Heart right ventricle (tissue), 16 donors: ENCODE data around the gene NLRC5. TPM values are rescaled to one million over a fixed set of nuclear protein-coding genes. Genes with fewer than 3 reads are reported as not detected.

Experiments
- ATAC-seq, 8 donors: fragments of 200-7000 bp; cut with Tn5 transposase; one replicate each; pipeline ENCODE4 v1.9.1; 2020; ENCODE audit warnings: mild to moderate bottlenecking in 8 of 8, moderate library complexity in 8 of 8, moderate number of reproducible peaks in 1 of 8
- DNase-seq, 2 donors: peaks; one replicate each; pipeline ENCODE4 v3.0.0-alpha.2; 2020
- H3K27ac ChIP-seq, 10 donors: fragments of 200-600 bp; sonication (generic) in 2 of 10; one replicate each; pipeline versions ENCODE4 v1.5.0 to v1.8.0; 2020 to 2022; ENCODE audit warnings: mild to moderate bottlenecking in 3 of 10
- H3K27me3 ChIP-seq, 7 donors: fragments of 200-600 bp; one replicate each; pipeline ENCODE4 v1.8.0; 2021 to 2022; ENCODE audit warnings: mild to moderate bottlenecking in 2 of 7
- H3K36me3 ChIP-seq, 9 donors: fragments of 200-600 bp; sonication (generic) in 1 of 9; one replicate each; pipeline versions ENCODE4 v1.5.0 to v1.8.0; 2020 to 2022; ENCODE audit warnings: mild to moderate bottlenecking in 2 of 9
- H3K4me1 ChIP-seq, 9 donors: fragments of 200-600 bp; sonication (generic) in 1 of 9; one replicate each; pipeline versions ENCODE4 v1.5.0 to v1.8.0; 2020 to 2022; ENCODE audit warnings: mild to moderate bottlenecking in 4 of 9
- H3K4me3 ChIP-seq, 10 donors: fragments of 200-600 bp; sonication (generic) in 2 of 10; one replicate each; pipeline versions ENCODE4 v1.5.0 to v1.8.0; 2020 to 2022; ENCODE audit warnings: mild to moderate bottlenecking in 7 of 10, moderate library complexity in 2 of 10
- H3K9me3 ChIP-seq, 11 donors: fragments of 200-600 bp in 10 of 11; sonication (generic) in 2 of 11; one replicate each; pipeline versions ENCODE4 v1.5.0 to v1.8.0; 2013 to 2022; ENCODE audit warnings: mild to moderate bottlenecking in 2 of 11, control low read depth in 1 of 11, moderate library complexity in 1 of 11
- CTCF ChIP-seq, 9 donors: fragments of 200-600 bp; sonication (generic) in 2 of 9; IDR thresholded peaks; one replicate each; pipeline versions ENCODE4 v1.5.0 to v1.8.0; 2021 to 2022; ENCODE audit warnings: antibody characterized with exemption in 9 of 9, mild to moderate bottlenecking in 5 of 9, moderate library complexity in 1 of 9
- WGBS, 2 donors: extraction: QIAGEN DNeasy Blood & Tissue Kit; methylation state at CpG; one replicate each; pipeline ENCODE4 v1.1.7; 2013; ENCODE audit warnings: inconsistent platforms in 1 of 2; 5-methylcytosine and 5-hydroxymethylcytosine counted together
- intact Hi-C, 10 donors: fragments of 100-400 bp; cut with DNase I; formaldehyde crosslinking; loops; one replicate each; pipeline versions ENCODE4 v1.11.1 to v1.14.2; 2022
- polyA plus RNA-seq, 2 donors: library from polyadenylated mRNA; stranded (reverse); fragments of 200-250 nt; gene quantifications; one replicate each; pipeline ENCODE4 v1.2.3, GENCODE V29; 2013
- total RNA-seq, 10 donors: library from RNA; stranded (reverse); fragmentation: NEBNext Ultra II Directional in 3 of 10; extraction: Animal tissue kit (Norgen Biotek cat#: 25700) in 3 of 10; gene quantifications; one replicate each; pipeline versions ENCODE4 v1.2.1 to v1.2.4, GENCODE V29; 2021 to 2023
- donor health status: Arrhythmogenic right ventricular cardiomyopathy.
- donor health status: ischemic (EF 13 %, LVEDD 7.1; RV severe dilation, severe dysfunction).
- donor health status: healthy with polysubstance abuse.
- donor health status: DM: no; HTN: yes; CAD: no.
- donor health status: DM: no; HTN: no; CAD: no.
- donor health status: ischemic (EF 25% LVEDD 6.9; RV normal size, moderate dysfunction).
- donor health status: ischemic (EF 25% LVEDD 5.7; RV mildly dilated, moderate dysfunction).
- donor health status: healthy.
- donor health status: DM: yes; HTN: yes; CAD: no.
- donor health status: Ischemic cardiomyopathy.
- donor health status: ischemic (EF 35%, LVEDD 5.7; RV mildly dilated, moderate dysfunction).
- donor health status: nonischemic (EF 11% LVEDD 7.7; RV severe dilation, severe dysfunction).
- donor health status: DM: yes; HTN: yes; CAD: no.
- donor health status: PGD.
- donor health status: ischemic (EF 29% LVEDD 5.4; RV normal size, mild dysfunction).
- donor health status: nonischemic (EF 23%, LVEDD 6.1; RV moderate dilation, normal function).

The NLRC5 gene
- total and polyA plus RNA-seq, 12 donors = 6.2 to 49.6 (median 13.5) TPM

- H3K36me3 ChIP-seq = no peaks in the 10 kb centered on the region
- no peak overlapping the region for H3K4me3 ChIP-seq
- H3K4me1 ChIP-seq = peaks cover 0 to 46% (median 29%) of the 10 kb centered on the region in 9 donors
- H3K27ac ChIP-seq = no peak overlapping the region
- DNase-seq = no peak
- no peaks in the 10 kb centered on the region for H3K27me3 ChIP-seq
- no peak for TF ChIP-seq CTCF (IDR thresholded peaks at IDR 0.05)
- intact Hi-C loops = loop anchor here in 1 of 10 donors (10.0 kb wide), 1 partner anchor 52 kb away; no protein-coding TSS in a partner anchor
- 86% methylated on average over 16 of the region's 16 CpGs for WGBS, 2 donors
- ATAC-seq = no peak
- no peaks in the 10 kb centered on the region for H3K9me3 ChIP-seq
Observed at GRCh38 chr16:57102888-57103851, 113.8 kb downstream of the NLRC5 start.

- Histone ChIP-seq H3K27ac (no peak overlapping the region), H3K36me3 (no peaks in the 10 kb centered on the region), H3K9me3 (no peaks in the 10 kb centered on the region), H3K27me3 (no peaks in the 10 kb centered on the region), H3K4me1 (peaks cover 0 to 40% (median 26%) of the 10 kb centered on the region in 9 donors), H3K4me3 (no peak overlapping the region)
- ATAC-seq = no peak
- 62 to 76% methylated on average over 3 of the region's 3 CpGs for WGBS, 2 donors
- DNase-seq = no peak
- TF ChIP-seq CTCF (IDR thresholded peaks at IDR 0.05) = no peak
- intact Hi-C loops = loop anchor here in 2 of 10 donors (5.0 to 10.0 kb wide), 2 partner anchors 43 to 50 kb away; no protein-coding TSS in a partner anchor
Observed at GRCh38 chr16:57104706-57105105, 115.3 kb downstream of the NLRC5 start.

- H3K4me3 ChIP-seq = no peak overlapping the region
- peaks cover 0 to 35% (median 26%) of the 10 kb centered on the region in 9 donors for H3K4me1 ChIP-seq
- H3K9me3 ChIP-seq = no peaks in the 10 kb centered on the region
- intact Hi-C loops = loop anchor here in 2 of 10 donors (5.0 to 10.0 kb wide), 2 partner anchors 42 to 50 kb away; no protein-coding TSS in a partner anchor
- WGBS, 2 donors = 89 to 91% methylated on average over 7 of the region's 7 CpGs
- TF ChIP-seq CTCF (IDR thresholded peaks at IDR 0.05) = no peak
- DNase-seq (no peak), ATAC-seq (no peak)
- no peak overlapping the region for H3K27ac ChIP-seq
- H3K27me3 ChIP-seq = no peaks in the 10 kb centered on the region
- no peaks in the 10 kb centered on the region for H3K36me3 ChIP-seq
Observed at GRCh38 chr16:57105184-57105583, 115.8 kb downstream of the NLRC5 start.

DNA sequence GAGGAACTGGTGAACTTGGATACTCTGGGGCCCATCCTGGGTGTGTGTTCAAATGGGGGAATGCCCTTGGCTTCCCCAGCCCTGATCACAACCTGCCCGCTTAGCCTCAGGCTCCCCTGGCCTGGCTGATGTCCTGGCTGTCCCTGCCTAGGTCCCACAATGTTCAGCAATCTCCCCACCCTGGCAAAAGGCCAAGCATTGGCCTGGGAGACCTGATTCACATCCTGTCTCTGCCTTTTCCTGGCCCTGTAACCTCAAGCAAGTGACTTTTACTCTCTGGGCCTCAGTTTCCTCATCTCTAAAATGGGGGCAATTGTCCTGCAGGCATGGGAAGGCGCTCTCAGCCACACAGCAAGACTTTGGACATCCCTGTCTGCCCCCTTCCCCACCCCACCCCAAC lies 117.4 kb downstream of the NLRC5 start:
- no peaks in the 10 kb centered on the region for H3K27me3 ChIP-seq
- no peak for TF ChIP-seq CTCF (IDR thresholded peaks at IDR 0.05)
- DNase-seq (peak; percentile 58 to 63), ATAC-seq (peak in 7 of 8 donors; percentile 48 to 81 (median 76))
- H3K4me3 ChIP-seq = no peak overlapping the region
- 85 to 89% methylated on average over 2 of the region's 2 CpGs for WGBS, 2 donors
- peaks cover 0 to 37% (median 26%) of the 10 kb centered on the region in 9 donors for H3K4me1 ChIP-seq
- H3K9me3 ChIP-seq = no peaks in the 10 kb centered on the region
- no peak overlapping the region for H3K27ac ChIP-seq
- intact Hi-C loops = loop anchor here in 2 of 10 donors (5.0 to 10.0 kb wide), 2 partner anchors 41 to 48 kb away; no protein-coding TSS in a partner anchor
- peaks cover 0 to 5% (median 0%) of the 10 kb centered on the region in 9 donors for H3K36me3 ChIP-seq
